A549 treated with Hydrocortisone at 1 μM for 4 hours (cell line): ENCODE measurements around the gene TMEM72. TPM values are rescaled to one million over a fixed set of nuclear protein-coding genes. Genes with fewer than 3 reads are reported as not detected.

ENCODE experiments used
- total RNA-seq: library from RNA; stranded (reverse); fragments of 200-300 nt; extraction: Qiagen RNA extraction; gene quantifications from 5 replicates; pipeline ENCODE4 v1.2.3, GENCODE V29; 2022

TMEM72 gene
- total RNA-seq, result not detected in 5 replicates

GRCh38 chr10:44911081-44911540 lies at the start of gene TMEM72:
TMEM72 (plus strand) TSS chr10:44911337; CDS start chr10:44911513, 176 bp downstream.

GRCh38 chr10:44959247-44960087 lies 48.3 kb downstream of the TMEM72 start, which contains the start of gene RASSF4:
RASSF4 (plus strand) TSS chr10:44959802; CDS start chr10:44970203, 10,401 bp downstream.

GRCh38 chr10:44978570-44979280 lies 67.6 kb downstream of the TMEM72 start, which contains the start of gene DEPP1:
DEPP1 (minus strand) TSS chr10:44978809; CDS start chr10:44978030, 779 bp downstream.

Other genes with a start within 250 kb of the TMEM72 start
- gene RASSF4, start 48.5 kb downstream of the TMEM72 start, total RNA-seq, result 2.7 to 4.7 TPM (median 4.0 TPM) in 5 replicates
- gene DEPP1, start 67.5 kb downstream of the TMEM72 start, total RNA-seq, result 1.5 to 3.2 TPM (median 2.0 TPM) in 5 replicates
- 5.1 to 7.6 TPM (median 5.7 TPM) in 5 replicates for gene ZNF22, start 89.6 kb downstream of the TMEM72 start, total RNA-seq